Subcutaneous adipose tissue (tissue), 4 donors: Measurements from ENCODE around the gene ADPRHL1. TPM values are rescaled to one million over a fixed set of nuclear protein-coding genes. Genes with fewer than 3 reads are reported as not detected.

Source experiments
- total RNA-seq, 4 donors: library from RNA; depleted of rRNA; stranded (reverse); fragments of >200 nt; gene quantifications; one replicate each; pipeline ENCODE4 v1.1.0, GENCODE V29; 2016
- TF ChIP-seq, protein P1 (sequence below): fragments of 450-650 bp; IDR thresholded peaks from one replicate; pipeline ENCODE4 v1.5.1; 2016; ENCODE audit warnings: low read depth, mild to moderate bottlenecking, control low read depth, antibody characterized with exemption, moderate library complexity

ADPRHL1 gene
- 1 to 10 TPM; 2.2 to 5.3 (median 2.9) TPM for total RNA-seq

- TF ChIP-seq, protein P1, sequence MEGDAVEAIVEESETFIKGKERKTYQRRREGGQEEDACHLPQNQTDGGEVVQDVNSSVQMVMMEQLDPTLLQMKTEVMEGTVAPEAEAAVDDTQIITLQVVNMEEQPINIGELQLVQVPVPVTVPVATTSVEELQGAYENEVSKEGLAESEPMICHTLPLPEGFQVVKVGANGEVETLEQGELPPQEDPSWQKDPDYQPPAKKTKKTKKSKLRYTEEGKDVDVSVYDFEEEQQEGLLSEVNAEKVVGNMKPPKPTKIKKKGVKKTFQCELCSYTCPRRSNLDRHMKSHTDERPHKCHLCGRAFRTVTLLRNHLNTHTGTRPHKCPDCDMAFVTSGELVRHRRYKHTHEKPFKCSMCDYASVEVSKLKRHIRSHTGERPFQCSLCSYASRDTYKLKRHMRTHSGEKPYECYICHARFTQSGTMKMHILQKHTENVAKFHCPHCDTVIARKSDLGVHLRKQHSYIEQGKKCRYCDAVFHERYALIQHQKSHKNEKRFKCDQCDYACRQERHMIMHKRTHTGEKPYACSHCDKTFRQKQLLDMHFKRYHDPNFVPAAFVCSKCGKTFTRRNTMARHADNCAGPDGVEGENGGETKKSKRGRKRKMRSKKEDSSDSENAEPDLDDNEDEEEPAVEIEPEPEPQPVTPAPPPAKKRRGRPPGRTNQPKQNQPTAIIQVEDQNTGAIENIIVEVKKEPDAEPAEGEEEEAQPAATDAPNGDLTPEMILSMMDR, result no peak
Measured at GRCh38 chr13:113452942-113453901, at the start of gene ADPRHL1. TSS of gene ADPRHL1 (minus strand) at chr13:113453488. CDS start at chr13:113453437, 51 bp downstream.

GRCh38 chr13:113502686-113503085, 49.4 kb upstream of the ADPRHL1 start:
- TF ChIP-seq, protein P1, result no peak

GRCh38 chr13:113500530-113501265, 47.4 kb upstream of the ADPRHL1 start:
- TF ChIP-seq, protein P1, result no peak

DNA sequence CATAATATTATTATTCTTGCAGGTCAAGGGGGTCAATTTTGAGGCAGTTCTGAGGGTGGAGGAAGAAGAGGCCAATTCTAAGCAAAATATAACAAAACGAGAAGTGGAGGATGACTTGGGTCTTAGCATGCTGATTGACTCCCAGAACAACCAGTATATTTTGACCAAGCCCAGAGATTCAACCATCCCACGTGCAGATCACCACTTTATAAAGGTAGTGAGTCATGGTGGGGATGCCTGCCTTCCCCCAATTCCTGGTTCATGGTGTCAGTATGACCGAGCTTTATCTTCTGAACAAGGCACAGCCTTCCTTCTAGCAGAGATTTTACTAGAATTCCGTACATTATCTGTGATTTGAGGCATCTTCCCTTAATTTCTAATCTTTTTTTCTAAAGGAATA, 46.6 kb upstream of the ADPRHL1 start:
- TF ChIP-seq, protein P1, result no peak

GRCh38 chr13:113498905-113499304, 45.6 kb upstream of the ADPRHL1 start:
- TF ChIP-seq, protein P1, result no peak

DNA sequence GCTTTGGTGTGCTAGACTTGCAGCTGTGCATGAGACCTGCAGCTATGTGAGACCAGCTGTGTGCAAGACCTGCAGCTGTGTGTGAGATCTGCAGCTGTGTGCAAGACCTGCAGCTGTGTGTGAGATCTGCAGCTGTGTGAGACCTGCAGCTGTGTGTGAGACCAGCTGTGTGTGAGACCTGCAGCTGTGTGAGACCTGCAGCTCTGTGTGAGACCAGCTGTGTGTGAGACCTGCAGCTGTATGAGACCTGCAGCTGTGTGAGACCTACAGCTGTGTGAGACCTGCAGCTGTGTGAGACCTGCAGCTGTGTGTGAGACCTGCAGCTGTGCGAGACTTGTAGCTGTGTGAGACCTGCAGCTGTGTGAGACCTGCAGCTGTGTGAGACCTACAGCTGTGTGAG, 43.9 kb upstream of the ADPRHL1 start:
- TF ChIP-seq, protein P1, result no peak

DNA sequence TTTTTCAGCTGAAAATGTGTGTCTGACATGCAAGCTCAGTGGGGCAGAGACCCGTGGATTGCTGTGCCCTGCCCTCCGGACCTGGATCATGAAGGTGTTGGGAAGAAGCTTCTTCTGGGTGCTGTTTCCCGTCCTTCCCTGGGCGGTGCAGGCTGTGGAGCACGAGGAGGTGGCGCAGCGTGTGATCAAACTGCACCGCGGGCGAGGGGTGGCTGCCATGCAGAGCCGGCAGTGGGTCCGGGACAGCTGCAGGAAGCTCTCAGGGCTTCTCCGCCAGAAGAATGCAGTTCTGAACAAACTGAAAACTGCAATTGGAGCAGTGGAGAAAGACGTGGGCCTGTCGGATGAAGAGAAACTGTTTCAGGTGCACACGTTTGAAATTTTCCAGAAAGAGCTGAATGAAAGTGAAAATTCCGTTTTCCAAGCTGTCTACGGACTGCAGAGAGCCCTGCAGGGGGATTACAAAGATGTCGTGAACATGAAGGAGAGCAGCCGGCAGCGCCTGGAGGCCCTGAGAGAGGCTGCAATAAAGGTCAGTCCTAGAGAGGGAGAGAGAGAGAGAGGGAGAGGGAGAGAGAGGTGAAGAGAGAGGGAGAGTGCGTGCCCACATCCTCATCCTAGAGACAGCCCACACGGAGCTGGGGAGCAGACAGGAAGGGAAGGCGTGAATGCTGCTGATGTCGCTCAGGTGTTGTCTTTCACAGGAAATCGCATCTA, 42.4 kb upstream of the ADPRHL1 start:
- TF ChIP-seq, protein P1, result no peak
